ENCODE data around the gene SMARCD2. TPM values are rescaled to one million over a fixed set of nuclear protein-coding genes. Genes with fewer than 3 reads are reported as not detected.
"Not testable (repeated sequence)": the region's sequence is repeated elsewhere in the genome, so short reads cannot be mapped to it uniquely, and the experiment has no call there.

The SMARCD2 gene
- total and polyA plus RNA-seq, 4 donors: 24.4 to 52.3 (median 32.4) TPM

- no peak overlapping the region for H3K4me3 ChIP-seq (ENCODE audit: low read depth, low read length)
- no peak for DNase-seq (ENCODE audit: low read depth in 4 of 6, low spot score in 6 of 6)
- no peaks in the 10 kb centered on the region for H3K36me3 ChIP-seq (ENCODE audit: control insufficient read depth, insufficient read depth, low read length)
- H3K27me3 ChIP-seq (ENCODE audit: control insufficient read depth, insufficient read depth, low read length): no peaks in the 10 kb centered on the region
- H3K27ac ChIP-seq (ENCODE audit: low read depth, low read length): no peak overlapping the region
- 89% methylated on average over 4 of the region's 5 CpGs for WGBS (ENCODE audit: insufficient coverage)
- H3K4me1 ChIP-seq (ENCODE audit: control insufficient read depth, insufficient read depth, low read length): peaks cover under 1% of the 10 kb centered on the region
- no peaks in the 10 kb centered on the region for H3K9me3 ChIP-seq (ENCODE audit: control insufficient read depth, insufficient read depth, low read length)
Measured at GRCh38 chr17:63854709-63855108, 12.2 kb upstream of the SMARCD2 start.

GRCh38 chr17:63853260-63853659, 10.8 kb upstream of the SMARCD2 start:
- no peak for DNase-seq (ENCODE audit: low read depth in 4 of 6, low spot score in 6 of 6)
- WGBS (ENCODE audit: insufficient coverage): no CpG with 5 or more reads among the region's 2 CpGs
- no peaks in the 10 kb centered on the region for H3K36me3 ChIP-seq (ENCODE audit: control insufficient read depth, insufficient read depth, low read length)
- H3K9me3 ChIP-seq (ENCODE audit: control insufficient read depth, insufficient read depth, low read length): no peaks in the 10 kb centered on the region
- no peak overlapping the region for H3K4me3 ChIP-seq (ENCODE audit: low read depth, low read length)
- H3K4me1 ChIP-seq (ENCODE audit: control insufficient read depth, insufficient read depth, low read length): peaks cover 14% of the 10 kb centered on the region
- no peak overlapping the region for H3K27ac ChIP-seq (ENCODE audit: low read depth, low read length)
- H3K27me3 ChIP-seq (ENCODE audit: control insufficient read depth, insufficient read depth, low read length): no peaks in the 10 kb centered on the region

GRCh38 chr17:63850401-63850800, 7.9 kb upstream of the SMARCD2 start:
- H3K4me1 ChIP-seq (ENCODE audit: control insufficient read depth, insufficient read depth, low read length): peaks cover 14% of the 10 kb centered on the region
- 83% methylated on average over 7 of the region's 9 CpGs for WGBS (ENCODE audit: insufficient coverage)
- H3K9me3 ChIP-seq (ENCODE audit: control insufficient read depth, insufficient read depth, low read length): peaks cover 3% of the 10 kb centered on the region
- H3K27ac ChIP-seq (ENCODE audit: low read depth, low read length): no peak overlapping the region
- H3K27me3 ChIP-seq (ENCODE audit: control insufficient read depth, insufficient read depth, low read length): no peaks in the 10 kb centered on the region
- DNase-seq (ENCODE audit: low read depth in 4 of 6, low spot score in 6 of 6): no peak
- H3K4me3 ChIP-seq (ENCODE audit: low read depth, low read length): no peak overlapping the region
- H3K36me3 ChIP-seq (ENCODE audit: control insufficient read depth, insufficient read depth, low read length): no peaks in the 10 kb centered on the region

GRCh38 chr17:63848834-63849689, 6.6 kb upstream of the SMARCD2 start:
- Histone ChIP-seq H3K9me3 (ENCODE audit: control insufficient read depth, insufficient read depth, low read length) (peaks cover 3% of the 10 kb centered on the region), H3K27ac (ENCODE audit: low read depth, low read length) (no peak overlapping the region), H3K4me3 (ENCODE audit: low read depth, low read length) (peak overlapping the region; percentile 37), H3K36me3 (ENCODE audit: control insufficient read depth, insufficient read depth, low read length) (no peaks in the 10 kb centered on the region), H3K27me3 (ENCODE audit: control insufficient read depth, insufficient read depth, low read length) (no peaks in the 10 kb centered on the region), H3K4me1 (ENCODE audit: control insufficient read depth, insufficient read depth, low read length) (peaks cover 14% of the 10 kb centered on the region)
- 14% methylated on average over 82 of the region's 82 CpGs for WGBS (ENCODE audit: insufficient coverage)
- DNase-seq (ENCODE audit: low read depth in 4 of 6, low spot score in 6 of 6): peak; percentile 76 to 96 (median 78)

- Histone ChIP-seq H3K36me3 (ENCODE audit: control insufficient read depth, insufficient read depth, low read length) (no peaks in the 10 kb centered on the region), H3K4me3 (ENCODE audit: low read depth, low read length) (no peak overlapping the region), H3K27ac (ENCODE audit: low read depth, low read length) (no peak overlapping the region), H3K27me3 (ENCODE audit: control insufficient read depth, insufficient read depth, low read length) (no peaks in the 10 kb centered on the region), H3K9me3 (ENCODE audit: control insufficient read depth, insufficient read depth, low read length) (peaks cover 3% of the 10 kb centered on the region), H3K4me1 (ENCODE audit: control insufficient read depth, insufficient read depth, low read length) (peaks cover 22% of the 10 kb centered on the region)
- no peak for DNase-seq (ENCODE audit: low read depth in 4 of 6, low spot score in 6 of 6)
- 50% methylated on average over 2 of the region's 3 CpGs for WGBS (ENCODE audit: insufficient coverage)
Measured at GRCh38 chr17:63847525-63848249, 5.2 kb upstream of the SMARCD2 start.

GRCh38 chr17:63845509-63845908, 3.0 kb upstream of the SMARCD2 start:
- Histone ChIP-seq H3K27me3 (ENCODE audit: control insufficient read depth, insufficient read depth, low read length) (no peaks in the 10 kb centered on the region), H3K4me1 (ENCODE audit: control insufficient read depth, insufficient read depth, low read length) (peaks cover 38% of the 10 kb centered on the region), H3K4me3 (ENCODE audit: low read depth, low read length) (no peak overlapping the region), H3K27ac (ENCODE audit: low read depth, low read length) (no peak overlapping the region), H3K9me3 (ENCODE audit: control insufficient read depth, insufficient read depth, low read length) (peaks cover 3% of the 10 kb centered on the region), H3K36me3 (ENCODE audit: control insufficient read depth, insufficient read depth, low read length) (peaks cover 4% of the 10 kb centered on the region)
- WGBS (ENCODE audit: insufficient coverage): no CpG with 5 or more reads among the region's 1 CpG
- no peak for DNase-seq (ENCODE audit: low read depth in 4 of 6, low spot score in 6 of 6)

GRCh38 chr17:63843910-63844677, 1.6 kb upstream of the SMARCD2 start:
- peaks cover 4% of the 10 kb centered on the region for H3K36me3 ChIP-seq (ENCODE audit: control insufficient read depth, insufficient read depth, low read length)
- peaks cover 3% of the 10 kb centered on the region for H3K9me3 ChIP-seq (ENCODE audit: control insufficient read depth, insufficient read depth, low read length)
- H3K4me1 ChIP-seq (ENCODE audit: control insufficient read depth, insufficient read depth, low read length): peaks cover 46% of the 10 kb centered on the region
- DNase-seq (ENCODE audit: low read depth in 4 of 6, low spot score in 6 of 6): no peak
- no peaks in the 10 kb centered on the region for H3K27me3 ChIP-seq (ENCODE audit: control insufficient read depth, insufficient read depth, low read length)
- WGBS (ENCODE audit: insufficient coverage): 89% methylated on average over 5 of the region's 9 CpGs
- no peak overlapping the region for H3K4me3 ChIP-seq (ENCODE audit: low read depth, low read length)
- peak overlapping the region; percentile 89 for H3K27ac ChIP-seq (ENCODE audit: low read depth, low read length)

- peak overlapping the region; percentile 89 for H3K27ac ChIP-seq (ENCODE audit: low read depth, low read length)
- WGBS (ENCODE audit: insufficient coverage): 9% methylated on average over 13 of the region's 19 CpGs
- DNase-seq (ENCODE audit: low read depth in 4 of 6, low spot score in 6 of 6): peak in 1 of 6 donors; percentile 50
Measured at GRCh38 chr17:63843387-63843888, 953 bp upstream of the SMARCD2 start.

GRCh38 chr17:63842173-63842539, 329 bp downstream of the SMARCD2 start:
- Histone ChIP-seq H3K27ac (ENCODE audit: low read depth, low read length) (peak overlapping the region; percentile 86), H3K27me3 (ENCODE audit: control insufficient read depth, insufficient read depth, low read length) (no peaks in the 10 kb centered on the region), H3K36me3 (ENCODE audit: control insufficient read depth, insufficient read depth, low read length) (peaks cover 15% of the 10 kb centered on the region), H3K9me3 (ENCODE audit: control insufficient read depth, insufficient read depth, low read length) (no peaks in the 10 kb centered on the region), H3K4me1 (ENCODE audit: control insufficient read depth, insufficient read depth, low read length) (peaks cover 57% of the 10 kb centered on the region), H3K4me3 (ENCODE audit: low read depth, low read length) (peak overlapping the region; percentile 85)
- peak in 1 of 6 donors; percentile 43 for DNase-seq (ENCODE audit: low read depth in 4 of 6, low spot score in 6 of 6)
- WGBS (ENCODE audit: insufficient coverage): 0% methylated on average over 36 of the region's 36 CpGs

More at GRCh38 chr17:63843387-63843888, 953 bp upstream of the SMARCD2 start:
- Histone ChIP-seq H3K4me1 (ENCODE audit: control insufficient read depth, insufficient read depth, low read length) (peaks cover 47% of the 10 kb centered on the region), H3K4me3 (ENCODE audit: low read depth, low read length) (peak overlapping the region; percentile 58)
- not testable (repeated sequence) for H3K27me3 ChIP-seq (ENCODE audit: control insufficient read depth, insufficient read depth, low read length); H3K9me3 ChIP-seq (ENCODE audit: control insufficient read depth, insufficient read depth, low read length); H3K36me3 ChIP-seq (ENCODE audit: control insufficient read depth, insufficient read depth, low read length)
